Measurements from ENCODE around the gene GRPEL1.
A peak's percentile ranks its signal among the peaks of the same experiment; 100 is the strongest.
"Not testable (repeated sequence)": the region's sequence is repeated elsewhere in the genome, so short reads cannot be mapped to it uniquely, and the experiment has no call there.

The GRPEL1 gene

GRCh38 chr4:7067452-7068278, at the start of gene GRPEL1:
Gene GRPEL1 (minus strand): TSS chr4:7068064. CDS start chr4:7068032, 32 bp downstream.
- DNase-seq (ENCODE audit: low spot score) = peak; percentile 97

DNA sequence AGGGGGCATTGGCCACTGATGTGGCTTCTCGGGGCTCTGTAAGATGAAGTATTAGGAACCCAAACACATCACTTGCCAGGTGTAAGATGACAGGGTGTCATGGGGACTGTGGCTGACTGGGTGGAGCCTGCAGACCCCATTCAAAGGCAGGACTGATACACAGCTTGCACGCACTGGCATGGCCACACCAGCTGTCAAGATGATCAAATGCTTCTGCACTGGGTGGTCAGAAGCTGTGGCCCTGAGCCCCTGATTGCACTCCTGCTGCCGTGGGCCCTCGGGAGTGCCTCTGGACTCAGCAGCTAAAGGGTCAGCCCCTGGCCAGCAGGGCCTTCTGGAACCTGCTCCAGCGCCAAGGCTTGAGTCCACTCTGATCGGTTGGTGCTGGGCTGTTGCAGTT, 48.8 kb upstream of the GRPEL1 start:
- DNase-seq (ENCODE audit: low spot score) = no peak

- no peak for DNase-seq (ENCODE audit: low spot score)
These were observed 47.9 kb upstream of the GRPEL1 start for GRCh38 chr4:7115557-7116340.

GRCh38 chr4:7112656-7113055, 44.8 kb upstream of the GRPEL1 start:
- DNase-seq (ENCODE audit: low spot score) = no peak

DNA sequence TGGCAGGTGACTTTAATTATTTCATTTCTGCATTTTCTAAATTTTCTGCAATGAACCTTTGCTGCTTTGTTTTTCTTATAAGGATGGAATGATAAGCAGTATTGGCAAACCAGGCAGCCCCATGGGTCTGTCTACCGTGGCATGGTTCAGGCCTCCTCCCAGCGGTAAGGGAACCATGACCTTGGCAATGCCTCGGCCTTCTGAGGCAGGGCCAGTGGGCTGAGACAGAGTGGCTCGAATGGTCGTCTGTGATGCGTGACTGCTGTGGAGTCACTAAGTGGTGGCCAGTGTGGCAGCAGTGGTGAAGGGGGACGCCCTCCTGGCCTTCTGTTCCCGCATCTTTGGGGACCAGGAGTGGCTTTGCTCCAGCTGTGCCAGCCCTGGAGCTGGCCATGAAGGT, 43.6 kb upstream of the GRPEL1 start:
- no peak for DNase-seq (ENCODE audit: low spot score)

DNA sequence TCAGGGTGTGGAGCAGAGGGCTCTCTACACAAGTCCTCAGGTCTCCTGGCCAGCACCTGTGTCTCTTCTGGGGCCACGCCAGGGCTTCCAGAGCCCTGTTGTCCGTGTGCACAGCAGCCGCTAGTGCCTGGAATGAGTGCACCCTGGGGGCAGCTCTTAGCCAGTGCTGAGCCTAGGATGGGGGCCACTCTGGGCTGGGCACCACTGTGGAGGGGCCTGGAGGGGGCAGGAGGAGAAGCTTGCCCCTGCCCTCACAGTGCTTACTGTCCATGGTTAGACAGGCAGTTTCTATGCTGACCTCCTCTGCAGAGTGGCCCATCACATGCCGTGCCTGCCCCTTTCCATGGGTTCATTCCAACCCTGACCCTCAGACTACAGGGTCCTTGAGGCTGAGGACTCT, 42.7 kb upstream of the GRPEL1 start:
- no peak for DNase-seq (ENCODE audit: low spot score)

- DNase-seq (ENCODE audit: low spot score) = no peak
These were observed 41.3 kb upstream of the GRPEL1 start for GRCh38 chr4:7109169-7109568.

GRCh38 chr4:7108660-7109059, 40.8 kb upstream of the GRPEL1 start:
- DNase-seq (ENCODE audit: low spot score) = no peak

- no peak for DNase-seq (ENCODE audit: low spot score)
These were observed 40.3 kb upstream of the GRPEL1 start for GRCh38 chr4:7108046-7108625.

GRCh38 chr4:7107166-7107905, 39.5 kb upstream of the GRPEL1 start:
- DNase-seq (ENCODE audit: low spot score) = no peak

GRCh38 chr4:7105276-7105675, 37.4 kb upstream of the GRPEL1 start:
- no peak for DNase-seq (ENCODE audit: low spot score)

GRCh38 chr4:7104366-7105031, 36.6 kb upstream of the GRPEL1 start:
- no peak for DNase-seq (ENCODE audit: low spot score)

- peak; percentile 20 for DNase-seq (ENCODE audit: low spot score)
These were observed 35.9 kb upstream of the GRPEL1 start for GRCh38 chr4:7103607-7104365.

DNA sequence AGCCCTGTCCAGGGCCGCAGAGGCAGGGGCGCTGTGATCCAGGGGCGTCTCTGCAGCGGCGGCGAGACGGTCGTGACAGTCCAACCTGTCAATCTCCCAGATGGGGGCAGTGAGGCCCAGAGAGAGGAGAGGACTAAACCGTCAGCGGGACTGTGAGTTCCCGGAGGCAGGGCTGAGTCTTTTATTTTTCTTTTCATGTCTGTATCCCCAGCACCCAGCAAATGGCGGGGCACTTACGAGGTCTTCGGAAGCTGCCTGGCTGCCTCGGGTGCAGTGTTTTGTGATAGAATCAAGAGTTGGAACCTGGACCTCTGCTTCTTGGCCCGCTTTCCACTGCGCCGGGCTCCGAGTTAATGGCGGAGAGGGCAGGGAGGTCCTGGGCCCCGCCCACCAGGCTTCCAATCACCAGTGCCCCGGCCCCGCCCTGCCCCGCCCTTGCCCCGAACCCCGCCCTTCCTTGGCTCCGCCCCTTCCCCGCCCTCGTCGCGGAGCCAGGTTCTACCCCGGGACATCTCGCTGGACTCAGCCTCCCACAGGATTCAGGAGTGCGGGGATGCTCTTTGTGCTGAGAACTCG, 35.3 kb upstream of the GRPEL1 start:
- DNase-seq (ENCODE audit: low spot score) = peak; percentile 96

DNA sequence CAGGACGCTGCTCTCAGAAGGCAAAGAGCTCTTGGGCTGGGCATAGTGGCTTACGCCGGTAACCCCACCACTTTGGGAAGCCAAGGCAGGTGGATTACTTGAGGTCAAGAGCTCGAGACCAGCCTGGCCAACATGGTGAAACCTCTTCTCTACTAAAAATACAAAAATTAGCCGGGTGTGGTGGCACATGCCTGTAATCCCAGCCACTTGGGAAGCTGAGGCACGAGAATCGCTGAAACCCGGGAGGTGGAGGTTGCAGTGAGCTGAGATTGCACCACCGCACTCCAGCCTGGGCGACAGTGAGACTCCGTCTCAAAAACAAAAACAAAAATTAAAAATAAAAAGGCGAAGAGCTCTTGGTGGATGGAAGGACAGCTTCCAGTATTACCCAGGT, 34.6 kb upstream of the GRPEL1 start:
- not testable (repeated sequence) for DNase-seq (ENCODE audit: low spot score)

GRCh38 chr4:7101692-7102515, 34.0 kb upstream of the GRPEL1 start:
- peak; percentile 76 for DNase-seq (ENCODE audit: low spot score)

- DNase-seq (ENCODE audit: low spot score) = no peak
These were observed 28.4 kb upstream of the GRPEL1 start for GRCh38 chr4:7096236-7096635.

DNA sequence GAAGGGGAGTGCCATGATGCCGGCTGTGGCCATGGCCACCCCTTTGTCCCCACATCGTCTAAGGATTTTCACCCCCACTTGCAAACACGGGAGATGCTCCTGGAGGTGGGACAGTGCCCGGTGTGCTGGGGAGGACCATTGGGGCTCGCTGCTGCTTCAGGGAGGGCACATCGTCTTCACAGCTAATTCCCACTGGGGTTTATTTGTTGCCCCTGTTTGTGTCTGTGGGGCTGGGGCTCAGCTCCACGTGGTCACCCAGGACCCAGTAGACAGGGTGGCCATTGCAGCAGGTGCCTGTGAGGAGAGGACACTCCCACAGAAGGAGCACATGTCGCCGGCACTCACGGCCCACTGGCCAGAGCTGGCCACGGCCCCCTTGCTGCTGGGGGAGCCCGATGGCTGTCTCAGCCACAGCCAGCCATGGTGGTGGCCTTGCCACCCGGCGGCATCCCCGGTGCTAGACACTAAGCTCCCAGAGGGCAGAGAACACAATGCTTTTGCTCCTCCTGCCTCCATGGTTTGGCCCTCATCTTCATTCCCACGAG, 27.8 kb upstream of the GRPEL1 start:
- DNase-seq (ENCODE audit: low spot score) = no peak

GRCh38 chr4:7094916-7095315, 27.1 kb upstream of the GRPEL1 start:
- DNase-seq (ENCODE audit: low spot score) = no peak

Data from germinal center (tissue), 1 donor.